GM12801 (cell line): Measurements from ENCODE around the gene MYO18A.

Experiments used
- TF ChIP-seq, protein P1 (sequence below): IDR thresholded peaks from one replicate; pipeline ENCODE4 v1.5.1; 2011; ENCODE audit warnings: control low read depth; ENCODE audit not compliant: insufficient read length; ENCODE audit errors: extremely low read depth

Gene MYO18A

DNA sequence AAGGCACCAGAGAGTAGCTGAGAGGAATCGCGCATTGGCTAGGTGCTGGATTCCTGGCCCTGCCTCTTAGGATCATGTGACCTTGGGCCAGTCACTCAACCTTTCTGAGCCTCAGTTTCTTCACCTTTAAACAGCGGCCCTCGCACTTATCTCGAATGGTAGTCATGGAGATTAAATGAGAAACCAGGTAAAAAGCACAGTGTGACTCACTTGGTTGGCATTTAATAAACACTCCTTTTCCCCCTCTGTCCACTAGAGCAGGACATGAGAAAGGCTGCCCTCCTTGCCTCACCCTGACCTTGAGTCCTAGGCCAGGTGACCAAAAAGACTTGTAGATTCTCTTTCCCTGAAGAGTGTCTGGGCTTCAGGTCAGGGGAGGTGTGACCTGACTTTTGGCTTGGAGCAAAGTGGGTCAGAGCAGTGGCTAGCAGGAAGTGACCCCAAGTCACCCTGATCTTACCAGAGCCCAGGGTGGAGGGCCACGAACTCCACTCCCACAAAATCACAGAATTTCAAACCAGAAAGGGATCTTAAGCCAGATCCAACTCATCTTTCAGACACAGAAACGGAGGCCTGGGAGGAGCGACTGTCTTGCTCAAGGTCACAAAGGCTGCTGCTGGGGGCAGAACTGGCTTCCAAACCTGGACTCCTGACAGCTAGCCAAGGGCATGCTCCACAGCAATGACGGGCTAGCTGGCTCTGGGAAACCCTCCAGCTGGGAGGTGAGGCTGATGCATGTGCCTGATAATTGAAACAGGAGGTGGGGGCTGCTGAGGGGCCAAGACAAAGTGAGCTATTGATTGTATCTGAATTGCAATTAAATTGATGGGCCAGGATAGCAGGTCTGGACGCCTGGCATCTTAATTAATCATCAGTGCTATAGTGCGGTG is 72.0 kb downstream of the MYO18A start:
- TF ChIP-seq, protein P1, sequence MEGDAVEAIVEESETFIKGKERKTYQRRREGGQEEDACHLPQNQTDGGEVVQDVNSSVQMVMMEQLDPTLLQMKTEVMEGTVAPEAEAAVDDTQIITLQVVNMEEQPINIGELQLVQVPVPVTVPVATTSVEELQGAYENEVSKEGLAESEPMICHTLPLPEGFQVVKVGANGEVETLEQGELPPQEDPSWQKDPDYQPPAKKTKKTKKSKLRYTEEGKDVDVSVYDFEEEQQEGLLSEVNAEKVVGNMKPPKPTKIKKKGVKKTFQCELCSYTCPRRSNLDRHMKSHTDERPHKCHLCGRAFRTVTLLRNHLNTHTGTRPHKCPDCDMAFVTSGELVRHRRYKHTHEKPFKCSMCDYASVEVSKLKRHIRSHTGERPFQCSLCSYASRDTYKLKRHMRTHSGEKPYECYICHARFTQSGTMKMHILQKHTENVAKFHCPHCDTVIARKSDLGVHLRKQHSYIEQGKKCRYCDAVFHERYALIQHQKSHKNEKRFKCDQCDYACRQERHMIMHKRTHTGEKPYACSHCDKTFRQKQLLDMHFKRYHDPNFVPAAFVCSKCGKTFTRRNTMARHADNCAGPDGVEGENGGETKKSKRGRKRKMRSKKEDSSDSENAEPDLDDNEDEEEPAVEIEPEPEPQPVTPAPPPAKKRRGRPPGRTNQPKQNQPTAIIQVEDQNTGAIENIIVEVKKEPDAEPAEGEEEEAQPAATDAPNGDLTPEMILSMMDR = no peak

DNA sequence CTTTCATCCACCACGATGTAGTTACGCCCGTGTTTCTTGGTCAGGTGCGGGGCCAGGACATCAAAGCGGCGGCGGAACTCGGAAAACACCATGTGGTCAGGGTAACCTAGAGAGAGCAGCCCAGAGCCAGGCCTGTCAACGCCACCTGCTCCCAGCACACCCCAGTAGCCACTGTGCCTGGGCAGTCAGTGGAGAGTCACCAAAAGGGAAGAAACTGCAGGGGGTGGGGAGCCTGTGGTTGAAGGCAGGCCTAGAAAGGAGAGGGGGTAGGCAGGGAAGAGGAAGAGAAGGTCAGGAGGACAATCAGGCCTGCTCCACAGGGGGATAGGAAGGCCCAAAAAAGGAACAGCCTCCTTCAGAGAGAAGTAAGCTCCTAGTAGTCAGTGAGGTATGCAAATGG is 73.1 kb downstream of the MYO18A start:
- TF ChIP-seq, protein P1 = no peak

DNA sequence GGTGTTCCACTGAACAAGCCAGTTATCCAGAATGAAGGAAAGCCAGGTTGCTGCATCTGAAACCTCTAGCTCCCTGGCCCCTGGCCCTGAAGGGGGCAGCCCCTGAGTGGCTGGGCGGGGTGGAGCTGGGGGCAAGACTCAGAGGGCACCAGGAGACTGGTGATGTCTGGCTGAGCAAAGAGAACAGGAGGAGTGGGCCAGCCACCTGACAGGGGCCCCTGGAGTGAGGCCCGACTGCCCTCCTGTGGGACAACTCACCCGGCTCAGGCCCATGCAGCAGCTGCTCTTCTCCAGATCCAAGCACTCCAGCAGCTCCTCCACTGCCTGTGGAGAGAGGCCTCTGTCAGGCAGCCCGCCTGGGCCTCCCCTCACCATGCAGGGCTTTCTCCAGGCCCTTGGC is 76.9 kb downstream of the MYO18A start:
- TF ChIP-seq, protein P1 = no peak

DNA sequence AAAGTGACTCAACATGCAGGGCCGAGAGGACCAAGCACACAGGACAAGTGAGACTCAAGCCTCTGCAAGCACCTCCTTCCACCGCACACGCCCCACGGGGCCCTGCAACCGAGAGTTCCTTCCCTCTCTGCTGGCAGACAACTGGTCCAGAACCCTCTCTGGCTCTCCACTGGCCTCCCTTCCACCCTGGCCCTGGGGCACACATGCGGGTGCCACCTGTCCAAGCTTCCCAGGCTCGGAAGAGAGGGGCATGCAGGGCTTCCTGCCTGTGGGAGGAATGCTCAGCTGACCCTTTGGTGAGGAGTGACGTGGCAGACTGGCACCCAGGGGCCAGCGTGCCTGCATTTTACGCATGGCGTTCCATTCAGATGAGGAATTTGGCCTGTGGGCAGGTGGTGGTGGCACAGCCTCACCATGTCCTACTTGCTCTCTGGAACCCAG is 77.4 kb downstream of the MYO18A start:
- TF ChIP-seq, protein P1 = no peak

DNA sequence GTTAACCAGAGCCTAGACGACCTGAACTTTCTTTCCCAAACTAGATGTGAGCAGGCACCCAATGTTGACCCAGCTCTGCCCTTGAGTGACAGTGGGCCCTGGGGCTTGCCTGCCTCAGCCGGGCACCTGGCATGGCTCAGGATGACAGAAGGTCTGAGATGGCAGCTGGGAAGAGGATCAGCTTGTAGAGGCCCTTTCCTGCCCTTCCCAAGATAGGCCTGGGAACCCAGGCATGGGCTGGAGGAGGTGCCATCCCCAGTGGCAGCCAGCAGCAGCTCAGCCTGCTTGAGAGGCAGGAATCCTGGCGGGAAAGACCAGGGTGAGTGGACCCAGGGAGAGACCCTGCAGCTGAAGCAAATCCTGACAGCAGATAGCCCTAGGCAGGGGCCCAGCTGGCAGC is 78.2 kb downstream of the MYO18A start:
- TF ChIP-seq, protein P1 = no peak

DNA sequence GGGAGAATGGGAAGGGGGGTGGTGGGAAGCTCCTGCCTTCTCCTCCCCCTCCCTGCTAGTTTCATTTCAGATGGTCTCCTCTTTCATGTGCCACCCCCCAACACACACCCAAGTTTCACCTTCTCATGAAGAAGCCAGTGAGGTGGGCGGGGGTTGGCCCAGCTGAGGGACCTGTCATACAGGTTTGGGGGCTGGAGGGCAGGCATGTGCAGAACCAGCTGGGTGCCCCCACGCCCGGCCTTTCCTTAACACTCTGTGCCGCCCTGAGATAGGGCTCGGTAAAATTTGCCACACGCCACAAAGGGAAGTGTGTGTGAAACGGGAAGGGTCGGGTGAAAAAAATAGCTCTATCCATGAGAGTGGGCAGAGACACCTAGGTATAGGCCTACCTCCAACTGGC is 79.9 kb downstream of the MYO18A start:
- TF ChIP-seq, protein P1 = no peak

DNA sequence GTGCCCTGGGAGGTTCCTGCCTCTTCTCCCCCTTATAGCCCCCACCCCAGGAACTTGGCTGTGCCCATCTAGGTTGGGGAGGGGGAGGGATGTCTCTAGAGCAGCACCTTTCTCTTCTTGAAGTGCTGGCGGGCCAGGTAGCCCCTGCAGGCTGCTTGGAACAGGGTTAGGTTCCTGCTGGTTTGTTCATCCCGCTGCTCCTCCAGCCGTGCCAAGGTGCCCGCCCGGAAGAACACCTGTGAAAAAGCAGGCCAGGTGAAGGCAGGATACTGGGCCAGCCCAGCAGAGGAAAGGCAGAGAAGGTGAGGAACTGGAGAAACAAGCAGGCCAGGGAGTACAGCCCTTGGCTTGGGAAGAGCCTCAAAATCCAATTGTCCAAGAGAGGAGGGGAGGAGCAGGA is 80.7 kb downstream of the MYO18A start:
- TF ChIP-seq, protein P1 = no peak
